Myometrial cell (primary cell): ENCODE data around the gene RASD1. TPM values are rescaled to one million over a fixed set of nuclear protein-coding genes. Genes with fewer than 3 reads are reported as not detected.

Source experiments
- total RNA-seq: library from RNA; depleted of rRNA; stranded (reverse); fragments of >200 nt; gene quantifications from 2 replicates; pipeline ENCODE4 v1.2.3, GENCODE V29; 2015

The RASD1 gene
- 1.4 and 2.1 TPM in 2 replicates for total RNA-seq

GRCh38 chr17:17496189-17497064 lies at the start of gene RASD1:
Gene RASD1 (minus strand): TSS chr17:17496395. CDS start chr17:17496181, 214 bp downstream.

DNA sequence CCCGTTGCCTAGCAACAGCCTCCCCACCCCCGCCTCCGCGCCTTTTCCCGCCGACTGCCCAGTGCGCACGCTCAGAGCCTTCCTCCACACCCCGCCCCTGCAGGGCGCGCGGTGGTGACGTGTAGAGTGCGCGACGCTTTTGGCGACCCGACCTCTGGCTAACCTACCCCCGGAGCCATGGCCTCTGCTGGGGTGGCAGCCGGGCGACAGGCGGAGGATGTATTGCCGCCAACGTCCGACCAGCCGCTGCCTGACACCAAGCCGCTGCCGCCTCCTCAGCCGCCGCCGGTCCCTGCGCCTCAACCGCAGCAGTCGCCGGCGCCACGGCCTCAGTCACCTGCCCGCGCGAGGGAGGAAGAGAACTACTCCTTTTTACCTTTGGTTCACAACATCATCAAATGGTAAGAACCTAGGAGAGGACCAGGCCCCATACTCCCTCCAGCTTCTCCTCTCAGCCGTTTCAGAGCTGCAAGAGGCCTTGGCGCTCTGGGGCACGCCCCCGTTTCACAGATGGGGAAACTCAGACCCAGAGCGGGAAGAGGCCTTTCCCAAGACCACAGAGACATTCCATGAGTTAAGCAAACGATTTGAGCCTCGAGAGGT lies 19.2 kb downstream of the RASD1 start, which contains the start of gene MED9:
MED9 (plus strand) TSS at position 136 of the 603 bp plus-strand sequence; CDS start at position 178, 42 bp downstream.

Other genes with a start within 250 kb of the RASD1 start
- 94.0 and 105 TPM in 2 replicates for gene COPS3, start 215.1 kb downstream of the RASD1 start, total RNA-seq
- 2.8 and 3.5 TPM in 2 replicates for gene NT5M, start 193.0 kb downstream of the RASD1 start, total RNA-seq
- 11.7 and 14.4 TPM in 2 replicates for gene MED9, start 19.4 kb downstream of the RASD1 start, total RNA-seq
- 51.6 and 74.1 TPM in 2 replicates for gene PEMT, start 95.3 kb upstream of the RASD1 start, total RNA-seq
- 10.4 and 10.5 TPM in 2 replicates for gene RAI1, start 185.1 kb upstream of the RASD1 start, total RNA-seq